GM12878 (cell line): ENCODE results near the gene OSBPL3. TPM values are rescaled to one million over a fixed set of nuclear protein-coding genes. Genes with fewer than 3 reads are reported as not detected.

Experiments used
- ATAC-seq: fragments of 200-7000 bp; cut with Tn5 transposase; 3 replicates; pipeline ENCODE4 v1.9.1; 2020; ENCODE audit warnings: mild to moderate bottlenecking, moderate library complexity
- BruUV-seq: library from RNA; stranded (reverse); fragments of 400-500 nt; replicated peaks from 2 replicates; lab custom pipeline; 2021; lab: Mats Ljungman, UMichigan
- CTCF ChIA-PET: fragments of 300-600 bp; sonication (Branson Sonifier 250); formaldehyde crosslinking; extraction: SDS; loops from one replicate; lab custom pipeline; 2021; ENCODE audit warnings: inconsistent platforms; lab: Yijun Ruan, JAX
- POLR2A ChIA-PET: fragments of 350-600 bp; formaldehyde crosslinking; extraction: SDS; loops from one replicate; lab custom pipeline; 2021; ENCODE audit warnings: inconsistent platforms; lab: Charles Lee
- RAD21 ChIA-PET: fragments of 300-600 bp; sonication (Branson Sonifier 250); formaldehyde crosslinking; loops from one replicate; lab custom pipeline; 2023; ENCODE audit warnings: antibody characterized with exemption; ENCODE audit not compliant: unreplicated experiment; lab: Charles Lee
- SMC1A ChIA-PET: fragments of 300-600 bp; sonication (Branson Sonifier 250); formaldehyde crosslinking; loops from one replicate; lab custom pipeline; 2023; ENCODE audit not compliant: unreplicated experiment, uncharacterized antibody; lab: Charles Lee
- DNase-seq: peaks from one replicate; pipeline ENCODE4 v3.0.0-alpha.2; 2011; ENCODE audit warnings: low read depth, low spot score
- FAIRE-seq: peaks from 3 replicates; lab custom pipeline; 2011; peaks lifted over from hg19 to GRCh38; lab: Jason Lieb, UNC
- H2AFZ ChIP-seq: 2 replicates; pipeline ENCODE4 v1.6.0; 2011; ENCODE audit warnings: low read depth, low read length, control low read depth; ENCODE audit not compliant: control insufficient read depth
- H3K27ac ChIP-seq: 2 replicates; pipeline ENCODE4 v1.5.1; 2011; ENCODE audit warnings: control low read depth; ENCODE audit not compliant: control insufficient read depth, insufficient read depth
- H3K27me3 ChIP-seq, 2 experiments: replicated peaks in 1 of 2; 2 replicates each; pipeline versions ENCODE4 v1.6.0 to v1.6.1; 2011; ENCODE audit warnings: low read length in 1 of 2; ENCODE audit not compliant: control insufficient read depth in 2 of 2, insufficient read depth in 2 of 2
- H3K36me3 ChIP-seq, 2 experiments: 2 replicates each; pipeline ENCODE4 v1.5.1; 2011; ENCODE audit warnings: low read length in 1 of 2; ENCODE audit not compliant: control insufficient read depth in 2 of 2, insufficient read depth in 2 of 2
- H3K4me1 ChIP-seq: 2 replicates; pipeline ENCODE4 v1.6.1; 2011; ENCODE audit warnings: mild to moderate bottlenecking, low read length, moderate library complexity, mixed read lengths; ENCODE audit not compliant: control insufficient read depth, insufficient read depth
- H3K4me2 ChIP-seq: 2 replicates; pipeline ENCODE4 v1.6.0; 2011; ENCODE audit warnings: control low read depth; ENCODE audit not compliant: control insufficient read depth, insufficient read depth
- H3K4me3 ChIP-seq: fragments of 200-600 bp; sonication (generic); 2 replicates; pipeline ENCODE4 v1.5.1; 2016
- H3K79me2 ChIP-seq: 2 replicates; pipeline ENCODE4 v1.6.0; 2011; ENCODE audit warnings: low read length; ENCODE audit not compliant: control insufficient read depth, insufficient read depth
- H3K9ac ChIP-seq: 2 replicates; pipeline ENCODE4 v1.8.0; 2011; ENCODE audit warnings: low read length, control low read depth, mixed read lengths; ENCODE audit not compliant: control insufficient read depth, insufficient read depth
- H3K9me3 ChIP-seq: replicated peaks from 3 replicates; pipeline ENCODE4 v1.5.1; 2011; ENCODE audit warnings: mild to moderate bottlenecking, low read length; ENCODE audit not compliant: control insufficient read depth, insufficient read depth
- H4K20me1 ChIP-seq: 2 replicates; pipeline ENCODE4 v1.6.0; 2011; ENCODE audit not compliant: control insufficient read depth, insufficient read depth
- BMI1 ChIP-seq: fragments of 450-650 bp; IDR thresholded peaks from 2 replicates; pipeline ENCODE4 v1.6.1; 2016; ENCODE audit warnings: mild to moderate bottlenecking, moderate library complexity, borderline replicate concordance
- CBX5 ChIP-seq: sonication (generic); IDR thresholded peaks from 2 replicates; pipeline ENCODE4 v1.6.1; 2016; ENCODE audit warnings: low read depth, moderate library complexity, mild to moderate bottlenecking, inconsistent platforms
- CHD4 ChIP-seq: fragments of 200-600 bp; sonication (generic); IDR thresholded peaks from 2 replicates; pipeline ENCODE4 v1.6.1; 2016; ENCODE audit warnings: mild to moderate bottlenecking
- FOXM1 ChIP-seq: IDR thresholded peaks from 2 replicates; pipeline ENCODE4 v1.6.1; 2012; ENCODE audit warnings: low read depth, mild to moderate bottlenecking, inconsistent platforms, low read length, moderate library complexity
- GATAD2B ChIP-seq: fragments of 450-650 bp; conservative IDR thresholded peaks from 2 replicates; pipeline ENCODE4 v1.6.1; 2017; ENCODE audit warnings: low read depth, mild to moderate bottlenecking, moderate library complexity
- HCFC1 ChIP-seq: fragments of 150-350 bp; IDR thresholded peaks from 2 replicates; pipeline ENCODE4 v1.6.1; 2014; ENCODE audit warnings: low read length
- HDGF ChIP-seq: fragments of 450-650 bp; IDR thresholded peaks from 2 replicates; pipeline ENCODE4 v1.6.1; 2016; ENCODE audit warnings: antibody characterized with exemption
- IRF4 ChIP-seq: IDR thresholded peaks from 2 replicates; pipeline ENCODE4 v1.6.1; 2011; ENCODE audit warnings: low read depth, low read length
- JUND ChIP-seq: IDR thresholded peaks from 2 replicates; pipeline ENCODE4 v1.6.1; 2012; ENCODE audit warnings: low read depth, mild to moderate bottlenecking, low read length, improper control_type of control experiment, moderate library complexity
- MXI1 ChIP-seq: fragments of 150-350 bp; IDR thresholded peaks from 2 replicates; pipeline ENCODE4 v1.6.1; 2011; ENCODE audit warnings: low read depth, mild to moderate bottlenecking, inconsistent platforms, low read length, improper control_type of control experiment
- PAX5 ChIP-seq: IDR thresholded peaks from 2 replicates; pipeline ENCODE4 v1.6.1; 2011; ENCODE audit warnings: low read depth, low read length, borderline replicate concordance
- SIX5 ChIP-seq: IDR thresholded peaks from 2 replicates; pipeline ENCODE4 v1.6.1; 2011; ENCODE audit warnings: mild to moderate bottlenecking, low read depth, low read length, moderate library complexity; ENCODE audit not compliant: severe bottlenecking
- SREBF1 ChIP-seq: IDR thresholded peaks from 2 replicates; pipeline ENCODE4 v1.6.1; 2012; ENCODE audit warnings: mild to moderate bottlenecking, low read length
- SRF ChIP-seq, 2 experiments: IDR thresholded peaks; 2 replicates each; pipeline ENCODE4 v1.6.1; 2011; ENCODE audit warnings: low read depth in 2 of 2, low read length in 2 of 2, mild to moderate bottlenecking in 1 of 2, moderate library complexity in 1 of 2
- TARDBP ChIP-seq: IDR thresholded peaks from 2 replicates; pipeline ENCODE4 v1.6.1; 2016; ENCODE audit warnings: borderline replicate concordance
- TBL1XR1 ChIP-seq: IDR thresholded peaks from 2 replicates; pipeline ENCODE4 v1.6.1; 2012; ENCODE audit warnings: low read depth, low read length, improper control_type of control experiment
- WRNIP1 ChIP-seq: IDR thresholded peaks from 2 replicates; pipeline ENCODE4 v1.6.1; 2011; ENCODE audit warnings: low read depth, low read length, improper control_type of control experiment, borderline replicate concordance
- WGBS: methylation state at CpG from one replicate; pipeline ENCODE4 v1.1.6; 2016; ENCODE audit warnings: low lambda C conversion rate; ENCODE audit not compliant: insufficient replicate concordance, insufficient coverage; ENCODE audit errors: missing lambda C conversion rate; 5-methylcytosine and 5-hydroxymethylcytosine counted together
- in situ Hi-C: fragments of 300-500 bp; cut with MboI; formaldehyde crosslinking; loops from 9 replicates; pipeline ENCODE4 v1.14.3; 2018; ENCODE audit warnings: mixed read lengths
- intact Hi-C: fragments of 100-400 bp; cut with micrococcal nuclease; formaldehyde crosslinking; loops from one replicate; pipeline ENCODE4 v1.14.2; 2022; ENCODE audit not compliant: unreplicated experiment
- polyA plus RNA-seq, 11 experiments: library from polyadenylated mRNA; depleted of rRNA in 4 of 11; unstranded in 6 of 11; stranded (reverse) in 5 of 11; fragments of >200 nt; fragmentation: Nextera tagmentation in 4 of 11; fragmentation: Illumina TruSeq in 1 of 11; extraction: Ambion mirVana in 4 of 11; extraction: Trizol in 1 of 11; gene quantifications; 1 replicate in 1 of 11; 2 replicates in 10 of 11; pipeline versions ENCODE4 v1.2.1 to v1.2.3, GENCODE V29; 2011 to 2016; ENCODE audit warnings: inconsistent platforms in 2 of 11, missing spikeins in 2 of 11, low read depth in 1 of 11
- total RNA-seq, 4 experiments: library from RNA; depleted of rRNA in 3 of 4; stranded (reverse); fragments of >200 nt in 3 of 4; fragmentation: Illumina TruSeq in 1 of 4; extraction: Trizol in 1 of 4; gene quantifications; 2 replicates each; pipeline versions ENCODE4 v1.2.1 to v1.2.3, GENCODE V29; 2013 to 2021
- TF ChIP-seq, protein P1 (sequence below): IDR thresholded peaks from 2 replicates; pipeline ENCODE4 v1.6.1; 2012; ENCODE audit warnings: improper control_type of control experiment, low read depth, low read length; ENCODE audit not compliant: insufficient replicate concordance

The OSBPL3 gene
- total and polyA plus RNA-seq, 10 of the 15 experiments (the other 5 are each of a cell fraction or from before 2014, with no cell fraction given), result 6.1 to 46.6 (median 27.0) TPM

DNA sequence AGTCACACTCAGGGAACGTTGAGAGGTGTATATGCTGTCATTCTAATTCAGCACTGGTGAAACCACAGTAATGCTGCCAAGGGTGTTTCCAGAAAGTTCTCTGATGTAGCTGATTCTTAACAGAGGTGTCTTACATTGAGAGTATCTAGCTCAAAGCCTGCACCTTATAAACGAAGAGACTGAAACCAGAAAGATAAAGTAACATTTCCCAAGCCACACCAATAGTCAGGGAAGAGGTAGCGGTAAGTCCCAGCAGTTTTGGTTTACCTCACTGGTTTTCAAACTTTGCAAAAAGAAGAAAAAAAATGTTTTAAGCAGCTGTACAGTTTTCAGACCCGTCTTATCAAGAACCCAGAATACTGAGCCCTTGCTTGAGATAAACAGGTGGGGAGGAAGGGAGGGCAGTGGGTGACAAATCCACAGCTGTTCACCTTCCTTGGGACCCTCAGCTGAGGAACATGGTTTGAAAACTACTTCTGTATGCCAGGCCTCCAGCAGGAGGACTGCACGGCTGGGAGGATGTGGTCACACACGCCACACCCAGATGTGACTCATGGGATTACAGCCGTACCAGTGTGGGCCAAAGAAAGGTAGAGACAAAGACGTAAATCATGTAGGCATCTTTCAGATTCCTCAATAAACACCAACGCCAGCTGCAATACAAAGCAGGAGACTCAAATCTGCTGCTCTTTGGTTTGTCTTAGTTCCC is 158.8 kb downstream of the OSBPL3 start:
- no peaks in the 10 kb centered on the region for H3K79me2 ChIP-seq
- H3K9me3 ChIP-seq, result no peaks in the 10 kb centered on the region
- ATAC-seq (peak; percentile 92), DNase-seq (peak; percentile 88), FAIRE-seq (peak; percentile 99)
- no peak overlapping the region for H3K4me3 ChIP-seq
- H3K4me2 ChIP-seq, result peak overlapping the region; percentile 68
- in situ Hi-C loops, result no loop called here
- no peaks in the 10 kb centered on the region for H4K20me1 ChIP-seq
- CTCF ChIA-PET, result interaction anchor here (0.7 to 6.1 kb wide), 41 partner anchors 10 to 339 kb away, joined by 3 to 129 read pairs (median 6); partner anchors contain the start of genes CYCS and OSBPL3
- SMC1A ChIA-PET, result interaction anchor here (0.8 to 6.1 kb wide), 53 partner anchors 9 to 304 kb away, joined by 3 to 103 read pairs (median 6); partner anchors contain the start of genes CYCS, GSDME and OSBPL3
- peak overlapping the region; percentile 43; the same call in 1 of the 2 replicates for H3K9ac ChIP-seq
- peak overlapping the region; percentile 66 for H2AFZ ChIP-seq
- intact Hi-C loops, result loop anchor here (1.0 to 2.0 kb wide), 4 partner anchors 22 to 159 kb away; partner anchors contain the start of gene OSBPL3
- no peaks in the 10 kb centered on the region for H3K27me3 ChIP-seq
- TSS peak; percentile 25 for BruUV-seq
- H3K36me3 ChIP-seq, result peaks cover 0 to 10% of the 10 kb centered on the region in 2 experiments; a peak in 3 of 4 replicates
- WGBS, result 1% methylated on average over 9 of the region's 9 CpGs
- H3K4me1 ChIP-seq, result peaks cover 21% of the 10 kb centered on the region
- RAD21 ChIA-PET, result interaction anchor here (0.8 to 4.3 kb wide), 48 partner anchors 9 to 359 kb away, joined by 3 to 106 read pairs (median 6); partner anchors contain the start of gene OSBPL3
- H3K27ac ChIP-seq, result peak overlapping the region; percentile 81
- POLR2A ChIA-PET, result interaction anchor here (0.6 to 3.8 kb wide), 16 partner anchors 13 to 272 kb away, joined by 3 to 30 read pairs (median 4); partner anchors contain the start of gene OSBPL3
- TF ChIP-seq HCFC1 (no peak), GATAD2B (peak; percentile 71; the same call in 1 of the 2 replicates), TARDBP (no peak), JUND (peak; percentile 41; the same call in 1 of the 2 replicates), FOXM1 (peak; percentile 73), CHD4 (no peak), BMI1 (no peak), TBL1XR1 (0 out of 2 replicates have a peak, but pooled peaks have one; percentile 53), SREBF1 (no peak), SIX5 (no peak), WRNIP1 (no peak), HDGF (0 out of 2 replicates have a peak, but pooled peaks have one; percentile 18), SRF (IDR thresholded peaks at IDR 0.05; ENCODE audit: low read depth in 2 of 2, low read length in 2 of 2) (no peak), IRF4 (peak; percentile 28; the same call in 1 of the 2 replicates), PAX5 (peak; percentile 74; the same call in 1 of the 2 replicates), MXI1 (no peak), CBX5 (peak; percentile 15; the same call in 1 of the 2 replicates)
- TF ChIP-seq, protein P1, sequence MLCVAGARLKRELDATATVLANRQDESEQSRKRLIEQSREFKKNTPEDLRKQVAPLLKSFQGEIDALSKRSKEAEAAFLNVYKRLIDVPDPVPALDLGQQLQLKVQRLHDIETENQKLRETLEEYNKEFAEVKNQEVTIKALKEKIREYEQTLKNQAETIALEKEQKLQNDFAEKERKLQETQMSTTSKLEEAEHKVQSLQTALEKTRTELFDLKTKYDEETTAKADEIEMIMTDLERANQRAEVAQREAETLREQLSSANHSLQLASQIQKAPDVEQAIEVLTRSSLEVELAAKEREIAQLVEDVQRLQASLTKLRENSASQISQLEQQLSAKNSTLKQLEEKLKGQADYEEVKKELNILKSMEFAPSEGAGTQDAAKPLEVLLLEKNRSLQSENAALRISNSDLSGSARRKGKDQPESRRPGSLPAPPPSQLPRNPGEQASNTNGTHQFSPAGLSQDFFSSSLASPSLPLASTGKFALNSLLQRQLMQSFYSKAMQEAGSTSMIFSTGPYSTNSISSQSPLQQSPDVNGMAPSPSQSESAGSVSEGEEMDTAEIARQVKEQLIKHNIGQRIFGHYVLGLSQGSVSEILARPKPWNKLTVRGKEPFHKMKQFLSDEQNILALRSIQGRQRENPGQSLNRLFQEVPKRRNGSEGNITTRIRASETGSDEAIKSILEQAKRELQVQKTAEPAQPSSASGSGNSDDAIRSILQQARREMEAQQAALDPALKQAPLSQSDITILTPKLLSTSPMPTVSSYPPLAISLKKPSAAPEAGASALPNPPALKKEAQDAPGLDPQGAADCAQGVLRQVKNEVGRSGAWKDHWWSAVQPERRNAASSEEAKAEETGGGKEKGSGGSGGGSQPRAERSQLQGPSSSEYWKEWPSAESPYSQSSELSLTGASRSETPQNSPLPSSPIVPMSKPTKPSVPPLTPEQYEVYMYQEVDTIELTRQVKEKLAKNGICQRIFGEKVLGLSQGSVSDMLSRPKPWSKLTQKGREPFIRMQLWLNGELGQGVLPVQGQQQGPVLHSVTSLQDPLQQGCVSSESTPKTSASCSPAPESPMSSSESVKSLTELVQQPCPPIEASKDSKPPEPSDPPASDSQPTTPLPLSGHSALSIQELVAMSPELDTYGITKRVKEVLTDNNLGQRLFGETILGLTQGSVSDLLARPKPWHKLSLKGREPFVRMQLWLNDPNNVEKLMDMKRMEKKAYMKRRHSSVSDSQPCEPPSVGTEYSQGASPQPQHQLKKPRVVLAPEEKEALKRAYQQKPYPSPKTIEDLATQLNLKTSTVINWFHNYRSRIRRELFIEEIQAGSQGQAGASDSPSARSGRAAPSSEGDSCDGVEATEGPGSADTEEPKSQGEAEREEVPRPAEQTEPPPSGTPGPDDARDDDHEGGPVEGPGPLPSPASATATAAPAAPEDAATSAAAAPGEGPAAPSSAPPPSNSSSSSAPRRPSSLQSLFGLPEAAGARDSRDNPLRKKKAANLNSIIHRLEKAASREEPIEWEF, result no peak
